ENCODE measurements around the gene LGR4.

LGR4 gene

GRCh38 chr11:27406498-27407354 is 65.9 kb downstream of the LGR4 start:
- in situ Hi-C loops (cut with HindIII; ENCODE audit: low sequenced_read_pairs) = no loop called here

GRCh38 chr11:27405134-27405533 is 67.5 kb downstream of the LGR4 start:
- in situ Hi-C loops (cut with HindIII; ENCODE audit: low sequenced_read_pairs) = no loop called here

- in situ Hi-C loops (cut with HindIII; ENCODE audit: low sequenced_read_pairs) = no loop called here
These were observed 68.2 kb downstream of the LGR4 start for GRCh38 chr11:27404427-27404826.

GRCh38 chr11:27403195-27403594 is 69.4 kb downstream of the LGR4 start:
- in situ Hi-C loops (cut with HindIII; ENCODE audit: low sequenced_read_pairs) = no loop called here

GRCh38 chr11:27402450-27402849 is 70.1 kb downstream of the LGR4 start:
- in situ Hi-C loops (cut with HindIII; ENCODE audit: low sequenced_read_pairs) = no loop called here

- in situ Hi-C loops (cut with HindIII; ENCODE audit: low sequenced_read_pairs) = no loop called here
These were observed 70.7 kb downstream of the LGR4 start for GRCh38 chr11:27401833-27402316.

- in situ Hi-C loops (cut with HindIII; ENCODE audit: low sequenced_read_pairs) = no loop called here
These were observed 71.2 kb downstream of the LGR4 start for GRCh38 chr11:27401280-27401832.

GRCh38 chr11:27398400-27398770 is 74.2 kb downstream of the LGR4 start:
- in situ Hi-C loops (cut with HindIII; ENCODE audit: low sequenced_read_pairs) = no loop called here

- in situ Hi-C loops (cut with HindIII; ENCODE audit: low sequenced_read_pairs) = no loop called here
These were observed 74.8 kb downstream of the LGR4 start for GRCh38 chr11:27397624-27398399.

- in situ Hi-C loops (cut with HindIII; ENCODE audit: low sequenced_read_pairs) = no loop called here
These were observed 76.2 kb downstream of the LGR4 start for GRCh38 chr11:27396259-27396839.

- in situ Hi-C loops (cut with HindIII; ENCODE audit: low sequenced_read_pairs) = no loop called here
These were observed 76.9 kb downstream of the LGR4 start for GRCh38 chr11:27395556-27396258.

- in situ Hi-C loops (cut with HindIII; ENCODE audit: low sequenced_read_pairs) = no loop called here
These were observed 77.8 kb downstream of the LGR4 start for GRCh38 chr11:27394781-27395228.

GRCh38 chr11:27392278-27393114 is 80.1 kb downstream of the LGR4 start:
- in situ Hi-C loops (cut with HindIII; ENCODE audit: low sequenced_read_pairs) = no loop called here

- in situ Hi-C loops (cut with HindIII; ENCODE audit: low sequenced_read_pairs) = no loop called here
These were observed 81.1 kb downstream of the LGR4 start for GRCh38 chr11:27391331-27392015.

GRCh38 chr11:27390318-27391295 is 82.0 kb downstream of the LGR4 start:
- in situ Hi-C loops (cut with HindIII; ENCODE audit: low sequenced_read_pairs) = no loop called here

GRCh38 chr11:27388869-27389268 is 83.7 kb downstream of the LGR4 start:
- in situ Hi-C loops (cut with HindIII; ENCODE audit: low sequenced_read_pairs) = no loop called here

- in situ Hi-C loops (cut with HindIII; ENCODE audit: low sequenced_read_pairs) = no loop called here
These were observed 84.6 kb downstream of the LGR4 start for GRCh38 chr11:27388001-27388400.

- in situ Hi-C loops (cut with HindIII; ENCODE audit: low sequenced_read_pairs) = no loop called here
These were observed 85.2 kb downstream of the LGR4 start for GRCh38 chr11:27387362-27387761.

Data from endothelial cell of hepatic sinusoid (primary cell).